HG02588 (cell line): ENCODE measurements around the gene RARB.

ENCODE experiments used
- ATAC-seq: cut with Tn5 transposase; IDR thresholded peaks from one replicate; pipeline ENCODE4 v1.9.1; 2021; ENCODE audit warnings: mild to moderate bottlenecking, moderate library complexity; ENCODE audit not compliant: unreplicated experiment

The RARB gene

GRCh38 chr3:25471081-25471768 lies 43.2 kb downstream of the RARB start:
- no peak for ATAC-seq

DNA sequence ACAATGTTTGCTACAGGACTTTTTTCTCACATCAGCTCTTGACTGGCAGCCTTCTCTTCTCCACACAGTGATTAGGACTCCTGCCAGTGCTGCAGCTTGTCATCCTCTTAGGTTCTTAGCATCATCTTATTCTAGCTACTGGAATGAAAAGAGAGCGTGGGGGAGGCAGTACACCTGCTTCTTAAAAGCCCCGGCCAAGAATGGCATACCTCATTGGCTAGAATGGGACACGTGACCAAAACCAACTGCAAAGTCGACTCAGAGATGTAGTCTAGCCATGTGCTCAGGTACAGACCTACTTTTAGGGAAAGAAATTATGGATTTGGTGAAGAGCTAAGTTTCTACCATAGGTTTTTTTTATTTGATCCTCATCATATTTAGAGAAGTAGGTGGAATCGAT lies 44.1 kb downstream of the RARB start:
- no peak for ATAC-seq

GRCh38 chr3:25472731-25473130 lies 44.7 kb downstream of the RARB start:
- ATAC-seq = no peak

DNA sequence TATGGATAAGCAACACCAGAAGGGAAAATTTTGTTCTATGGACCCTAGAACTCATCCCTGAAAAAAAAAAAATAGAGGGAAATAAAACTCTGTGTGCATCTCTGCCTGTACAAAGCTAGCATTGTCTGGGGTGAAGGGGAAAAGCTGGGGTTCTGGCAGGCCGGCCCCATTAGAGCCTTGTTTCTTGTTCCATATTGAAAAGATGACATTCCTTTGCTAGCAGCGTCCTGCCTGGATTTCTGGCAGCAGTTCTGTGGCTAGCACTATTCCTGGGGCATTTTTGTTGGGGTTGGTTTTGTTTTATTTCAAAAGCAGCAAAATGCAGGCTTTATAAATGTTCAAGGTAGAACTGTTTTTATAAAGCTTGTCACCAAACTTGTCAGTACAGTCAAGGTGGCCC lies 45.2 kb downstream of the RARB start:
- no peak for ATAC-seq

DNA sequence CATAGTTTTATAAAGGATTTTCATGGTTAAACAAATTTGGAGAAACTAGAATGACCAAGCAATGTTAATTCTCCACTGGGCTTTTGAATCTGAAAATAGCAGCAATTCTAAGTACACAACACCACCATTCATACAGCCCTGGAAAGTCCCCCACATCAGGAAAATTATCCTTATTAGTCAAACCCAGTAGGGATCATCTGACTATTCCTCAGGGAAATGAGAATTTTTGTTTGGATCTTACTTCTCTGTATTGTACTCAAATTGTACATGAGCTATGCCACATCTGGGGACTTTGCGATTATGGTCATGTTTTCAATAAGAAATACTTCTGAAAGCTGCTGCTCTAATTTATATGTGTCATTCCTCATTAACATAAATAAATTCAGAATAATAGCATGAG lies 46.0 kb downstream of the RARB start:
- ATAC-seq = no peak

DNA sequence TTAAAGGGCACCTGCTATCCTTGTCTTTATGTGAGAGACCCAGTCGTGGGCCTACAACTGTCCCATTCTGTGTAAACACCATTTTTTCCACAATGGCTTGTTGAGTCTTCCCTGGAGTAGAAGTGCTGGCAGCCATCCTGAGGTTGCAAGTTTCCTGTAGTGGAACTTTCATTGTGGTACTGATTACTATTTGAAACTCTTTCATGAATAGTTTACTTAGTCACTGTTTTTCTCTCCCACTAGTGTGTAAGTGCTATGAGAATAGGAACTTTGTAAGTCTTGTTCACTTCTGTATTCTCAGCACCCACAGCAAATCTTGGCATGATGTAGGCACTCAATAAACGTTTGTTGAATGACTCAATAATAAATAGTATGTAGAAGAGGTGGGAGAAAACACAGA lies 48.6 kb downstream of the RARB start:
- ATAC-seq = no peak

- ATAC-seq = no peak
Measured at GRCh38 chr3:25478211-25478757, 50.2 kb downstream of the RARB start.

GRCh38 chr3:25478964-25479726 lies 51.1 kb downstream of the RARB start:
- ATAC-seq = no peak

GRCh38 chr3:25479727-25480010 lies 51.6 kb downstream of the RARB start:
- ATAC-seq = no peak

- ATAC-seq = no peak
Measured at GRCh38 chr3:25480811-25481210, 52.7 kb downstream of the RARB start.

GRCh38 chr3:25481386-25481785 lies 53.3 kb downstream of the RARB start:
- no peak for ATAC-seq

GRCh38 chr3:25483456-25483855 lies 55.4 kb downstream of the RARB start:
- ATAC-seq = no peak

DNA sequence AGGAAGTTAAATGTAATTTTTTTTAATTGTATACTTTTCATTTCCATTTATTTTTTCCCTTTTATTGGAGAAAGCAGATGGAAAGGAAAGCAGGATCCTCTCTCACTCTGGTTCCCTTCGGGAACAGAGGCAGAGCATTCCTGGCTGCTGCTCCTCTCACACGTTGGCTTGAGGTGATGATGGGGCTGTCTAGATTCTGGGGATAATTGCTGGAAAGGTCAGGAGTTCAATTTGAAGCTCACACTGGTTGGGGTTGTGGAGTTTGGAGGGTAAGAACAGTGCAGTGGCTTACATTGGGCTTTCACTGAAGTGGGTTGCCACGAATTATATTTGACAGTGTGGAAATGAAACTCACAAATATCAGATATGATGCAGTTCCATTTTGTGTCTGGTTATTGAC lies 57.6 kb downstream of the RARB start:
- no peak for ATAC-seq

- ATAC-seq = no peak
Measured at GRCh38 chr3:25486932-25487331, 58.9 kb downstream of the RARB start.

DNA sequence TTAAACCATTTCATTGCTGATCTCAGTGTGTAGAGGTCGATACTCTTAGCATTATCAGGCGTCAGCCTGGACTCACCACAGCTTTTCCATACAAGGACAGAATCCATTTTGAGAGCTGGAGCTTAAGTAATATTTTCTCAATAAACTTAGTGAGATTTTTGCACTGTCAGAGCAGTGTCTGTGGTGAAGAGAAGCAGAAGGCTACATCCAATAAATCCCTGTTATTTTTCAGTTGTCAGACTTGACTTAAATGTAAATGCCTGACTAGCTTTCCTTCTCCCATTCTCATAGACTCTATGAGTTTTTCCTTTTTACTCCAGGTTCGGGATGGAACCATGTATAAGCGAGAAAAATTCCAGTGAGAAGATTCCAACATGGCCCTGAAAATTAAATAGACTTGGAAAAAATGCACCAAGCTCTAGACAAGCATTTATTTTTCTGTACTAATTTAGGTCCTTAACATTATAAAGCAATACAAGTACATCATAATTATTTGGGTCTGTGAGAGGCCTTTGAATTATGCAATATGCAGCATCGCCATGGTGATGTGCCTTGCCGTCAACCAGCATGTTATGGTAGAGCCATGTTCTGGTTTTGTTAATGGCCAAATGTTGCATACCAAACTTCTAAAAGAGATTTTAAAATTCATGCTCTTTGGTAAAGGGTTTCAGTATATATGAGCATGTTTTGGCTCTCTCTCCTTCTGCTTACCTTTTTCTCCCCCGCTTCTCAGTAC lies 62.0 kb downstream of the RARB start:
- ATAC-seq = no peak

DNA sequence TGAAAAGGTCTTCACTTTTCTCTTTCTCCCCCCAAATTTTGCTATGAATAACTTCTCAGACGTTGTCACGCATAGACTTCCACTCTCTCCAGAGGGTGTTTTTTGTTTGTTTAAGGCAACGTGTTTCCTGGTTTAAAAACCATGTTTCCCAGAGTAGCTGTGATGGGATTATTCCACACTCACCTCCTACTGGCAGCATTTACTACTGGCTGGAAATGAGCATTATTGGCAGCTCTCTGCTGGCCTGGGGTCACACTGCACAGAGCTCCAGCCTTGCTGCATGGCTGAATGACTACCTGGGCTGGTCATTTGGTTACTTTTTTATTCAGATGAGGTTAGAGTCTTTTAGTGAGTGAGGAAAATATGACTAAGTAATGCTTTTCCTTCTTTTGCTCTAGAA lies 65.2 kb downstream of the RARB start:
- ATAC-seq = no peak

DNA sequence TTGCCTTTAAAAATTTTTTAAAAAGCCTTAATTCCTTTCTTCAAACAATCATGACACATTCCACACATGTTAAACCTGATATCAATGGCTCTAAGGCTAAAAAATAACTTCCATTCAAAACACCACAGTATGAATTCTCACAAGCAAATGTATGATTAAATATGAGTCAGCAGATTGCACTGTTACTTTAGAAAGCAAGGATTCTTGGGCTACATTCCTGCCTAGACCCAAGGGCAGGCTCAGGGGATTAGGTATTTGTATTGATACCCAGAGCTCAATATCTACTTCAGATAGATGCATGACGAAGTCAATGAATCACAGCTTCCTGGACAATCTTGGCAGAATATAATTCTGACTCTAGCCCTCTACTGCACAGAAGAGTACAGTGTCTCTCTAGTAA lies 65.7 kb downstream of the RARB start:
- no peak for ATAC-seq

GRCh38 chr3:25495304-25495703 lies 67.2 kb downstream of the RARB start:
- ATAC-seq = no peak

DNA sequence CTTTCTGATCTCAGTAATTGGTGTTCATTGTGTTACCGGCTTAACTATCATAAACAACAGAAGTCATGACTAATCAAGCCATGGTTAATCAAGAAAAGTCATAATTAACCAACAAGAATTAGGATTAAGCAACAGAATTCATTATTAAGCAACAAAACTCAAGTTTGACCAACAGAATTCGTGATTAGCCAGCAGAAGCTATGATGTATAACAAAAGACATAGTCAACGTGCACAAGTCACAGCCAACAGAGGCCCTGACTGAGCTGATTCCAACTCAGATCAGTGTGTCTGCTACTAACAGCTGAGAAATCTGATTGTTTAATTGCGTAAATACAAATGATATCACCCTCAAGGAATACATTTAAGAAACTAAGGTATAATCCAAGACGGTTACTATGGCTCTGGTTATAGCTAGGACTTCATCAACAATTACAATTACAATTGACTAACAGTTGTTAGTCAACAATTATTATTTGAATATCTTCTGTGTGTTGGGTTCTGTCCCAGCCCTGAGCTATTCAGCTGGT lies 67.7 kb downstream of the RARB start:
- no peak for ATAC-seq

DNA sequence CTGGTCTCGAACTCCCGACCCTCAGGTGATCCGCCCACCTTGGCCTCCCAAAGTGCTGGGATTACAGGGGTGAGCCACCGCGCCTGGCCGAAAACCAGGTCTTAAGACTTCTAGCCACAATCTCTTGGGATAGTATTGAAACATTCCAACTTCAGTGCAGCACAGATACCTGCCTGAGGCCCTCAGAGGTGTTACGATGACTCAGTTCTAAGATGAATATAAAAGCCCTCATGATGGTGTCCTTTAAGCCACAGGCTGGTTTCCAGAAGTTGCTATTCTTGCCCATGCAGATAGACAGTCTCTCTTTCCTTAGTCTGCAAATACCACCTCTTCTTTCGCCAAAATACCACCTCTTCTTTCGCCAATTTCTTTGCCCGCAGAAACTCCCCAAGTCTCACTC lies 69.0 kb downstream of the RARB start:
- no peak for ATAC-seq

DNA sequence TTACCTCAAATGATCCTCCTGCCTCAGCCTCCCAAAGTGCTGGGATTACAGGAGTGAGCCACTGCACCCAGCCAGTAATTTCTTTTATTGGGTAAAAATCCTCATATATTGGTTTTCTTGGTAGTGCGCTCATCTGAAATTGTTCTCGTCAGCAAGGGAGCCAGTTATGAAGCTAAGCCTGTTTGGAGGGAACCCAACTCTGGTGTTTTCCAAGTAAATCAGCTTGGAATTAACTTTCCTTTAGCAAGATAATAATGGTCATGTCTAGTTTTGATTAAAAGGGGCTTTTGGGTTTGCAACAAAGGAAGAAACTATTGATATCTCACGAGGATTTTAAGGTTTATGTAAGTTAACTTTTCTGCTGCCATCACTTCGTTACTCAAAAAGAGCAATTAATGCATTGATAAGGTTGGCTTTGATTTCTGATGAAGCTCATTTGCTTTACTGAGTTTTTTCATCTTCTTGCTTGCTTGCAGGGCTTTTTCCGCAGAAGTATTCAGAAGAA lies 72.7 kb downstream of the RARB start:
- ATAC-seq = no peak
